T-cell (primary cell): ENCODE data around the gene NEU4. TPM values are rescaled to one million over a fixed set of nuclear protein-coding genes. Genes with fewer than 3 reads are reported as not detected.

ENCODE experiments used
- ATAC-seq, 4 experiments: fragments of 200-7000 bp in 3 of 4; fragments of 150-1000 bp in 1 of 4; cut with Tn5 transposase; replicated peaks in 1 of 4; 1 replicate in 3 of 4; 2 replicates in 1 of 4; pipeline ENCODE4 v1.10.0; 2021; ENCODE audit warnings: moderate library complexity in 3 of 4, mild to moderate bottlenecking in 2 of 4, moderate number of reproducible peaks in 1 of 4
- CTCF ChIA-PET, 2 donors: fragments of 300-600 bp; sonication (Branson Sonifier 250); formaldehyde crosslinking; loops; one replicate each; lab custom pipeline; 2022; ENCODE audit warnings: antibody characterized with exemption in 2 of 2; lab: Charles Lee
- POLR2A ChIA-PET, 2 donors: fragments of 300-600 bp; sonication (Branson Sonifier 250); formaldehyde crosslinking; loops; one replicate each; lab custom pipeline; 2022; ENCODE audit warnings: antibody characterized with exemption in 2 of 2; lab: Charles Lee
- DNase-seq, 35 experiments: peaks; one replicate each; pipeline versions ENCODE4 v3.0.0 to v3.0.0-alpha.2; 2013 to 2023
- H3K27ac ChIP-seq: one replicate; pipeline ENCODE4 v1.5.1; 2013; ENCODE audit warnings: low read length
- H3K27me3 ChIP-seq, 2 experiments: replicated peaks in 1 of 2; 1 replicate in 1 of 2; 2 replicates in 1 of 2; pipeline versions ENCODE4 v1.6.1 to v1.7.0; 2013; ENCODE audit warnings: low read length in 1 of 2, mixed read lengths in 1 of 2; ENCODE audit not compliant: control insufficient read depth in 2 of 2, insufficient read depth in 2 of 2; ENCODE audit errors: extremely low read depth in 1 of 2
- H3K36me3 ChIP-seq, 2 donors: 1 replicate in 1 of 2; 2 replicates in 1 of 2; pipeline versions ENCODE4 v1.6.1 to v1.7.0; 2013; ENCODE audit warnings: low read length in 1 of 2; ENCODE audit not compliant: control insufficient read depth in 2 of 2, insufficient read depth in 1 of 2; ENCODE audit errors: extremely low read depth in 1 of 2
- H3K4me1 ChIP-seq, 2 experiments: 1 replicate in 1 of 2; 2 replicates in 1 of 2; pipeline versions ENCODE4 v1.6.1 to v1.7.0; 2013; ENCODE audit warnings: low read length in 2 of 2, mixed read lengths in 1 of 2; ENCODE audit not compliant: insufficient read depth in 2 of 2, control insufficient read depth in 1 of 2; ENCODE audit errors: extremely low read depth in 1 of 2
- H3K4me3 ChIP-seq, 2 donors: 1 replicate in 1 of 2; 2 replicates in 1 of 2; pipeline versions ENCODE4 v1.5.1 to v1.7.0; 2013; ENCODE audit warnings: mild to moderate bottlenecking in 2 of 2, low read length in 1 of 2, moderate library complexity in 1 of 2; ENCODE audit not compliant: control insufficient read depth in 1 of 2; ENCODE audit errors: extremely low read depth in 1 of 2
- H3K9me3 ChIP-seq: 2 replicates; pipeline ENCODE4 v1.7.0; 2013
- H3K27ac Mint-ChIP-seq, 2 donors: one replicate each; pipeline ENCODE4 v1.8.0; 2020 to 2021; ENCODE audit warnings: mild to moderate bottlenecking in 2 of 2, mixed read lengths in 2 of 2
- H3K27me3 Mint-ChIP-seq, 2 donors: one replicate each; pipeline ENCODE4 v1.8.0; 2021 to 2022; ENCODE audit warnings: mixed read lengths in 2 of 2
- H3K36me3 Mint-ChIP-seq: one replicate; pipeline ENCODE4 v1.8.0; 2021; ENCODE audit warnings: mixed read lengths
- H3K4me1 Mint-ChIP-seq, 3 donors: one replicate each; pipeline ENCODE4 v1.8.0; 2020 to 2022; ENCODE audit warnings: mixed read lengths in 3 of 3, mild to moderate bottlenecking in 1 of 3
- H3K4me3 Mint-ChIP-seq, 3 donors: one replicate each; pipeline ENCODE4 v1.8.0; 2020 to 2022; ENCODE audit warnings: mild to moderate bottlenecking in 3 of 3, mixed read lengths in 3 of 3, moderate library complexity in 3 of 3
- H3K9me3 Mint-ChIP-seq, 3 donors: one replicate each; pipeline ENCODE4 v1.8.0; 2020 to 2022; ENCODE audit warnings: mixed read lengths in 3 of 3
- WGBS: methylation state at CpG from one replicate; pipeline ENCODE4 v1.1.5; 2013; ENCODE audit warnings: missing lambda C conversion rate; ENCODE audit not compliant: insufficient coverage; 5-methylcytosine and 5-hydroxymethylcytosine counted together
- total RNA-seq, 35 experiments: library from RNA in 6 of 35; stranded (reverse) in 6 of 35; fragments of 120-200 nt in 1 of 35; gene quantifications; one replicate each; pipeline versions ENCODE4 v1.2.1 to v1.2.4 and lab custom pipeline; 2013 to 2026

NEU4 gene
- total RNA-seq, 5 donors from 2014 or later (not counting 1 experiment from before 2014, with no cell fraction given), result 0.26 to 1.6 (median 1.4) TPM; not detected in 2

DNA sequence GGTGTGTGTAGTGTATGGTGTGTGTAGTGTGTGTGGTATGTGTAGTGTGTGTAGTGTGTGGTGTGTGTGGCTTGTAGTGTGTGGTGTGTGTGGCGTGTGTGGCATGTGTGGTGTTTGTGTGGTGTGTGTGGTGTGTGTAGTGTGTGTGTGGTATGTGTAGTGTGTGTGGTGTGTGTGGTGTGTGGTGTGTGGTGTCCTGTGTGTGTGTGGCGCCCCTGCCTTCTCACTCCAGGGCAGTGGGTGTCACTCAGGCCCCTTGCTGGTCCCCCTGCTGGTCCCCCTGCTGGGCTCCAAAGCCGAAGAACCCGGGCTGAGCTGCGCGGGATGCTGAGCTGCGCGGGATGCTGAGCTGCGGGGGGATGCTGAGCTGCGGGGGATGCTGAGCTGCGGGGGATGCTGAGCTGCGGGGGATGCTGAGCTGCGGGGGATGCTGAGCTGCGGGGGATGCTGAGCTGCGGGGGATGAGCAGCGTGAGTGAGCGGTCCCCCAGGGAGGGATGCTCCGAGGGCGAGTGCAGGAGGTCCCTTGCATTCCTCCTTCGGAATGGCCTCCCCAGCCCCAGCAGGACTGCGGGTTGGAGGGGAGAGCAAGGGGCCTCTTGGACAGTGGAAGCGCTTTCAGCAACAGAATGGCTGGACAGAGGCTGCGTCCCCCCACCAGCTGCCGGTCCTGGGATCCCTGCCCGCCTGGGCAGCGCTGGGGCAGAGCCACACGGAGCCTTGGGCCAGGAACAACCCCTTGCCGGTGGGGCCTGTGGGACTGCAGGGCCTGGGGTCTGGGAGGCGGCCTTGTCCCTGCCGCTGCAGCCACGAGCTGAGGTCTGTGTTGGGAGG lies 57.2 kb downstream of the NEU4 start:
- Histone ChIP-seq H3K9me3 (no peaks in the 10 kb centered on the region), H3K4me1 (peaks cover 10 to 99% of the 10 kb centered on the region in 2 experiments), H3K4me3 (no peak overlapping the region), H3K27me3 (peaks cover 0 to 31% of the 10 kb centered on the region in 2 experiments), H3K27ac (peak overlapping the region; percentile 86), H3K36me3 (no peaks in the 10 kb centered on the region)
- WGBS, result 54% methylated on average over 25 of the region's 31 CpGs
- H3K4me3 Mint-ChIP-seq, result peak overlapping the region in 1 of 3 donors; percentile 46
- peak in 1 of 35 experiments; percentile 34 for DNase-seq
- ChIA-PET CTCF (interaction anchor here in 1 of 2 donors (0.6 kb wide), 1 partner anchor 1038 kb away, joined by 3 read pairs; no protein-coding TSS in a partner anchor), POLR2A (no interaction called here)
- H3K9me3 Mint-ChIP-seq, result no peaks in the 10 kb centered on the region
- H3K36me3 Mint-ChIP-seq, result no peaks in the 10 kb centered on the region
- no peak for ATAC-seq
- peaks cover 51 to 74% (median 59%) of the 10 kb centered on the region in 3 donors for H3K4me1 Mint-ChIP-seq
- H3K27me3 Mint-ChIP-seq, result peaks cover 18 to 37% of the 10 kb centered on the region in 2 donors
- H3K27ac Mint-ChIP-seq, result peak overlapping the region in 1 of 2 donors; percentile 41

Other genes starting within 250 kb of the NEU4 start
- 10 to 100 TPM; 27.3 to 34.5 (median 29.7) TPM for gene THAP4, start 172.0 kb upstream of the NEU4 start, total RNA-seq
- 100 to 1,000 TPM in 4 of 5 donors, 10 to 100 TPM in 1; 98.4 to 127 (median 108) TPM for gene ATG4B, start 171.5 kb upstream of the NEU4 start, total RNA-seq
- gene DTYMK, start 122.4 kb upstream of the NEU4 start, total RNA-seq, result 10 to 100 TPM; 11.6 to 23.6 (median 18.2) TPM
- 10 to 100 TPM; 63.0 to 98.0 (median 77.4) TPM for gene ING5, start 107.2 kb upstream of the NEU4 start, total RNA-seq
- gene D2HGDH, start 74.6 kb upstream of the NEU4 start, total RNA-seq, result 10 to 100 TPM; 48.6 to 58.3 (median 54.0) TPM
- 1 to 10 TPM in 1 of 5 donors, under 1 TPM in 1, not detected in 3; 0.80 to 1.4 TPM for gene GAL3ST2, start 32.4 kb upstream of the NEU4 start, total RNA-seq
- gene PDCD1, start 49.7 kb downstream of the NEU4 start, total RNA-seq, result 1 to 10 TPM; 1.3 to 6.8 (median 5.2) TPM
- 1 to 10 TPM in 4 of 5 donors, under 1 TPM in 1; 0.26 to 1.4 (median 1.3) TPM for gene RTP5, start 60.5 kb downstream of the NEU4 start, total RNA-seq